HepG2 (cell line): ENCODE measurements around the gene P3H4.
"Not testable (repeated sequence)": the region's sequence is repeated elsewhere in the genome, so short reads cannot be mapped to it uniquely, and the experiment has no call there.

Source experiments
- EZH2 ChIP-seq: conservative IDR thresholded peaks from 2 replicates; pipeline ENCODE4 v1.6.1; 2012; ENCODE audit warnings: mild to moderate bottlenecking, low read depth, low read length, moderate library complexity
- TAF15 ChIP-seq: fragments of 200-400 bp; formaldehyde crosslinking; IDR thresholded peaks from one replicate; pipeline ENCODE4 v1.6.1; 2018; ENCODE audit warnings: mild to moderate bottlenecking, low read depth, low read length; ENCODE audit not compliant: poor library complexity, severe bottlenecking

- TF ChIP-seq EZH2, TAF15: not testable (repeated sequence)
These were observed 35.4 kb downstream of the P3H4 start for GRCh38 chr17:41776262-41776900.
